Measurements from ENCODE around the gene UACA.

DNA sequence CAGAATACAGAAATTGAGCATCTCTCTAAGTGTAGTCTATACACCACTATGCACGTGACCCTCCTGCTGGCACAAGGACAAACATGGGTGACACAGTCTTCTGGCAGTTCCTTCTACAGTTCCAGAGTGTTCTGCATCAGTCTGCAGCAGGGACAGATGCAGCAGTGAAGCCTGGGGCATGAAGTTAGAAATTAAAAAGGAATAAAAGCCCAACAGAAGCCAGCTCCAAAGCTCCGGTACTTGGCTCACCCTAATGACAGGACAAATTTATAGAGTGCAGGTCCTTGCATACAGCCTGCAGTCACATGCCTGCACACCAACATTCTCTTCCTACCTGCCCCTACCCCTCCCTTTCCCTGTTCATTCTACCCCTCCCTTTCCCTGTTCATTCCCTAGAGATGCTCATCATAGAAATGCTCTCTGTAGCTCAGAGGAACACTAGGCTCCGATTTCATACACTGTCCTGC is 15.0 kb downstream of the UACA start:
- TF ChIP-seq ESRRG (CRISPR knock-in tag; IDR thresholded peaks at IDR 0.05) (no peak), BACH2 (CRISPR knock-in tag; IDR thresholded peaks at IDR 0.05; ENCODE audit: borderline replicate concordance) (no peak), ZFP3 (CRISPR knock-in tag; IDR thresholded peaks at IDR 0.05) (no peak), TOX (CRISPR knock-in tag; IDR thresholded peaks at IDR 0.05; ENCODE audit: borderline replicate concordance) (no peak), ISL1 (CRISPR knock-in tag; IDR thresholded peaks at IDR 0.05) (no peak), SNAI2 (CRISPR knock-in tag; IDR thresholded peaks at IDR 0.05) (no peak)
- TF ChIP-seq, protein P1, sequence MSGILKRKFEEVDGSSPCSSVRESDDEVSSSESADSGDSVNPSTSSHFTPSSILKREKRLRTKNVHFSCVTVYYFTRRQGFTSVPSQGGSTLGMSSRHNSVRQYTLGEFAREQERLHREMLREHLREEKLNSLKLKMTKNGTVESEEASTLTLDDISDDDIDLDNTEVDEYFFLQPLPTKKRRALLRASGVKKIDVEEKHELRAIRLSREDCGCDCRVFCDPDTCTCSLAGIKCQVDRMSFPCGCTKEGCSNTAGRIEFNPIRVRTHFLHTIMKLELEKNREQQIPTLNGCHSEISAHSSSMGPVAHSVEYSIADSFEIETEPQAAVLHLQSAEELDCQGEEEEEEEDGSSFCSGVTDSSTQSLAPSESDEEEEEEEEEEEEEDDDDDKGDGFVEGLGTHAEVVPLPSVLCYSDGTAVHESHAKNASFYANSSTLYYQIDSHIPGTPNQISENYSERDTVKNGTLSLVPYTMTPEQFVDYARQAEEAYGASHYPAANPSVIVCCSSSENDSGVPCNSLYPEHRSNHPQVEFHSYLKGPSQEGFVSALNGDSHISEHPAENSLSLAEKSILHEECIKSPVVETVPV (CRISPR knock-in tag; IDR thresholded peaks at IDR 0.05), result no peak
- TF ChIP-seq, protein P2, sequence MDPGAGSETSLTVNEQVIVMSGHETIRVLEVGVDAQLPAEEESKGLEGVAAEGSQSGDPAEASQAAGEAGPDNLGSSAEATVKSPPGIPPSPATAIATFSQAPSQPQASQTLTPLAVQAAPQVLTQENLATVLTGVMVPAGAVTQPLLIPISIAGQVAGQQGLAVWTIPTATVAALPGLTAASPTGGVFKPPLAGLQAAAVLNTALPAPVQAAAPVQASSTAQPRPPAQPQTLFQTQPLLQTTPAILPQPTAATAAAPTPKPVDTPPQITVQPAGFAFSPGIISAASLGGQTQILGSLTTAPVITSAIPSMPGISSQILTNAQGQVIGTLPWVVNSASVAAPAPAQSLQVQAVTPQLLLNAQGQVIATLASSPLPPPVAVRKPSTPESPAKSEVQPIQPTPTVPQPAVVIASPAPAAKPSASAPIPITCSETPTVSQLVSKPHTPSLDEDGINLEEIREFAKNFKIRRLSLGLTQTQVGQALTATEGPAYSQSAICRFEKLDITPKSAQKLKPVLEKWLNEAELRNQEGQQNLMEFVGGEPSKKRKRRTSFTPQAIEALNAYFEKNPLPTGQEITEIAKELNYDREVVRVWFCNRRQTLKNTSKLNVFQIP (CRISPR knock-in tag; IDR thresholded peaks at IDR 0.05; ENCODE audit: borderline replicate concordance, low read depth), result no peak
- TF ChIP-seq, protein P3, sequence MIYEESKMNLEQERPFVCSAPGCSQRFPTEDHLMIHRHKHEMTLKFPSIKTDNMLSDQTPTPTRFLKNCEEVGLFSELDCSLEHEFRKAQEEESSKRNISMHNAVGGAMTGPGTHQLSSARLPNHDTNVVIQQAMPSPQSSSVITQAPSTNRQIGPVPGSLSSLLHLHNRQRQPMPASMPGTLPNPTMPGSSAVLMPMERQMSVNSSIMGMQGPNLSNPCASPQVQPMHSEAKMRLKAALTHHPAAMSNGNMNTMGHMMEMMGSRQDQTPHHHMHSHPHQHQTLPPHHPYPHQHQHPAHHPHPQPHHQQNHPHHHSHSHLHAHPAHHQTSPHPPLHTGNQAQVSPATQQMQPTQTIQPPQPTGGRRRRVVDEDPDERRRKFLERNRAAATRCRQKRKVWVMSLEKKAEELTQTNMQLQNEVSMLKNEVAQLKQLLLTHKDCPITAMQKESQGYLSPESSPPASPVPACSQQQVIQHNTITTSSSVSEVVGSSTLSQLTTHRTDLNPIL (CRISPR knock-in tag; IDR thresholded peaks at IDR 0.05; ENCODE audit: low read depth), result no peak

Measured in SK-N-SH treated with all-trans-retinoic acid at 6 μM for 48 hours (cell line).